Spleen (tissue), 7 donors: ENCODE measurements around the gene DMBT1.

Source experiments
- POLR2A ChIP-seq, 3 donors: fragments of 450-650 bp; IDR thresholded peaks; one replicate each; pipeline ENCODE4 v1.5.1; 2017; ENCODE audit warnings: antibody characterized with exemption in 3 of 3, mild to moderate bottlenecking in 1 of 3
- POLR2AphosphoS5 ChIP-seq, 3 donors: sonication (generic); formaldehyde crosslinking; IDR thresholded peaks; one replicate each; pipeline ENCODE4 v1.5.1; 2017; ENCODE audit warnings: antibody characterized with exemption in 3 of 3
- TF ChIP-seq, protein P1 (sequence below), 11 experiments: fragments of 200-600 bp in 7 of 11; fragments of 450-650 bp in 4 of 11; sonication (generic) in 4 of 11; IDR thresholded peaks in 8 of 11; conservative IDR thresholded peaks in 3 of 11; 1 replicate in 7 of 11; 2 replicates in 4 of 11; pipeline versions ENCODE4 v1.4.0 to v1.8.0; 2016 to 2021; ENCODE audit warnings: antibody characterized with exemption in 11 of 11, inconsistent platforms in 4 of 11, mild to moderate bottlenecking in 1 of 11
- donor health status: DM: no; HTN: no; CAD: no; lungs with moderate emphysema.
- donor health status: DM: no; HTN: no; CAD: no.
- donor health status: DM: no; HTN: no; CAD: no.

DNA sequence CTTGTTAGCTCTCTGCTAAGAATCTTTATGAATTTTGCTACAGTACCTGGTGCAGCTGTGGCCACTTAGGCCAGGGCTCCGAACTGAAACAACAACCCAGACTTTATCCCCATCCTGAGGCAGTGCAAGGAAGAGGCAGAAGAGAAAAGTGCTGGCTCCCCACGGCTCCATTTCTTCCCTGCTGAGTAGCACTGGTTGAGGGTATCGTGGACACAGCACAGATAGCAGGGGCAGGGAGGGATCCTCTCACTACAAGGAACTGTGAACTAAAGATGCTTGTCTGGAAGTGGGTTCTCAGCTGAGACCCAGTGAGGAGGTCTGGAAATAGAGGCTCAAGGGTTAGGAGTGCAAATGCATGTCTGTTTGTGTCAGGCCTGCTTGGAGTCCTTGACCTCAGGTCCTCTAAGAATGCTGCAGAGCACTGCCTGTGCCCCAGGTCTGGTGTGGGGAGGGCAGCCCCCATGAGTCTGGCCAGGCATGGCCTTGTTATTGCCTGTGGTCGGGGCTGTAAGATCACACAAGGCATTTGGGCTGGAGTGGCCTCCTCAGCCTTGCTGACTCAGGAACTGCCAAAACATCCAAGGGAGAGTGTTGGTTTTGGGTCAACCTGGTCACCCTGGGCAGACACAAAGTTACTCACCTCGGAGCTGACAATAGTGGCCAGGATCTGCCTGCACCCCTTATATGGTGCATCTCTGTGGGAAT lies 58.1 kb downstream of the DMBT1 start:
- TF ChIP-seq, protein P1, sequence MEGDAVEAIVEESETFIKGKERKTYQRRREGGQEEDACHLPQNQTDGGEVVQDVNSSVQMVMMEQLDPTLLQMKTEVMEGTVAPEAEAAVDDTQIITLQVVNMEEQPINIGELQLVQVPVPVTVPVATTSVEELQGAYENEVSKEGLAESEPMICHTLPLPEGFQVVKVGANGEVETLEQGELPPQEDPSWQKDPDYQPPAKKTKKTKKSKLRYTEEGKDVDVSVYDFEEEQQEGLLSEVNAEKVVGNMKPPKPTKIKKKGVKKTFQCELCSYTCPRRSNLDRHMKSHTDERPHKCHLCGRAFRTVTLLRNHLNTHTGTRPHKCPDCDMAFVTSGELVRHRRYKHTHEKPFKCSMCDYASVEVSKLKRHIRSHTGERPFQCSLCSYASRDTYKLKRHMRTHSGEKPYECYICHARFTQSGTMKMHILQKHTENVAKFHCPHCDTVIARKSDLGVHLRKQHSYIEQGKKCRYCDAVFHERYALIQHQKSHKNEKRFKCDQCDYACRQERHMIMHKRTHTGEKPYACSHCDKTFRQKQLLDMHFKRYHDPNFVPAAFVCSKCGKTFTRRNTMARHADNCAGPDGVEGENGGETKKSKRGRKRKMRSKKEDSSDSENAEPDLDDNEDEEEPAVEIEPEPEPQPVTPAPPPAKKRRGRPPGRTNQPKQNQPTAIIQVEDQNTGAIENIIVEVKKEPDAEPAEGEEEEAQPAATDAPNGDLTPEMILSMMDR (IDR thresholded peaks at IDR 0.05 in 8 of 11, conservative IDR thresholded peaks at IDR 0.05 in 3 of 11): no peak
- TF ChIP-seq POLR2A (IDR thresholded peaks at IDR 0.05): no peak
- no peak for TF ChIP-seq POLR2AphosphoS5 (IDR thresholded peaks at IDR 0.05)
